B cell (primary cell): ENCODE results near the gene NUMA1.

Experiments used
- EZH2 ChIP-seq: IDR thresholded peaks from 2 replicates; pipeline ENCODE4 v1.6.1; 2012; ENCODE audit warnings: borderline replicate concordance, low read depth, mild to moderate bottlenecking, moderate library complexity, low read length; ENCODE audit not compliant: insufficient read depth, poor library complexity, severe bottlenecking
- TF ChIP-seq, protein P1 (sequence below): fragments of 200-600 bp; IDR thresholded peaks from one replicate; pipeline ENCODE4 v1.8.0; 2022; ENCODE audit warnings: antibody characterized with exemption, mild to moderate bottlenecking

DNA sequence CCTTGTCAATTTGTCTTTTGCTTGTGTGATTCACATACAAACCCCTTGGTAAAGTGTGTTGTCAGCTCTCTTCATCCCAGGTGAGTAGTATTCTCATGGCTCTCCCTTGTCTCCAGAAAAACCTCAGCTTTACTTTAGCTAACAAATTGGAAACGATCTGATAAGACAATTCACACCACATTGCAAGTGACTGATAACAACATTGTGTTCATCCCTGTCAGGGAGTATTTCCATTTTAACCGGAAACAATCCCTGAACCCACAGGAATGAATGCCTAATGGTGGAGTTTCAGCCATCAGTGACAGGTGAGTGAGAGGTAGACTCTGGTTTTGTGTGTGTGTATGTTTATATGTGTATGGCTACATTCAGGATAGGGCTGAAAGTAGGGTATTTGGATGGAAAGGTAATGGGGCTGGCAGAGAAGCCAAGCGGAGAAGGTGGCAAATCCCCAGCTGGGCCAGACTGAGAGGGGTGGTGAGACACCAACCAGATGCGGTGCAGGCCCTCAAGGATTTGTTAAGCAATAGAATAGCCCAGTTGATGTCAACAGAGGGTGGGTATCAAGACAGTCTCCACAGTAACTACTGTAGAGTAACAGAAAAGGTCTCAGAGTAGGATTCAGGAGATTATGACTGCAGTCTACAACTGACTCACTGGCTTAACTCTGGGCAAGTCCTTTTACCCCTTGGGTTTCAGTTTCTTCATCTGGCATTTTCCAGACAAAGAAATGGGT lies 7.9 kb upstream of the NUMA1 start:
- TF ChIP-seq, protein P1, sequence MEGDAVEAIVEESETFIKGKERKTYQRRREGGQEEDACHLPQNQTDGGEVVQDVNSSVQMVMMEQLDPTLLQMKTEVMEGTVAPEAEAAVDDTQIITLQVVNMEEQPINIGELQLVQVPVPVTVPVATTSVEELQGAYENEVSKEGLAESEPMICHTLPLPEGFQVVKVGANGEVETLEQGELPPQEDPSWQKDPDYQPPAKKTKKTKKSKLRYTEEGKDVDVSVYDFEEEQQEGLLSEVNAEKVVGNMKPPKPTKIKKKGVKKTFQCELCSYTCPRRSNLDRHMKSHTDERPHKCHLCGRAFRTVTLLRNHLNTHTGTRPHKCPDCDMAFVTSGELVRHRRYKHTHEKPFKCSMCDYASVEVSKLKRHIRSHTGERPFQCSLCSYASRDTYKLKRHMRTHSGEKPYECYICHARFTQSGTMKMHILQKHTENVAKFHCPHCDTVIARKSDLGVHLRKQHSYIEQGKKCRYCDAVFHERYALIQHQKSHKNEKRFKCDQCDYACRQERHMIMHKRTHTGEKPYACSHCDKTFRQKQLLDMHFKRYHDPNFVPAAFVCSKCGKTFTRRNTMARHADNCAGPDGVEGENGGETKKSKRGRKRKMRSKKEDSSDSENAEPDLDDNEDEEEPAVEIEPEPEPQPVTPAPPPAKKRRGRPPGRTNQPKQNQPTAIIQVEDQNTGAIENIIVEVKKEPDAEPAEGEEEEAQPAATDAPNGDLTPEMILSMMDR: no peak
- TF ChIP-seq EZH2: no peak
